ENCODE data around the gene MST1.

The MST1 gene

DNA sequence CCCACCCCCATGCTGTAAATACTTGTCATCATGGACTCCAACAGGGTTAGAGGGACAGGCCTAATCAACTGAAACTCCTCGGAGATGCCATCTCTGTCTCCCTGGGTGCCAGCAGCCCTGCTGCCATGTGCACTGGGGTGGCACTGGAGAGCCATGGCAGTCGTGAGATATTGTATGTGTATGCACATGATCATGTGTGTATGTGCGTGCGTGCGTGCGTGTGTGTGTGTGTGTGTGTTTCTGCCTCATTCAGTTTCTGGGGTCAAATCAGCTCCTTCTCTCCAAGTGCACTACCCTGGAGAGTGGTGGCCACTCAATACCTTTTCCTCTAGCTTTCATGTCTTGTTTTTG, 18.4 kb downstream of the MST1 start:
- 0 out of 2 replicates have a peak, but pooled peaks cover 3% of the 10 kb centered on the region for H3K4me1 ChIP-seq
- DNase-seq = no peak
- TF ChIP-seq, protein P1, sequence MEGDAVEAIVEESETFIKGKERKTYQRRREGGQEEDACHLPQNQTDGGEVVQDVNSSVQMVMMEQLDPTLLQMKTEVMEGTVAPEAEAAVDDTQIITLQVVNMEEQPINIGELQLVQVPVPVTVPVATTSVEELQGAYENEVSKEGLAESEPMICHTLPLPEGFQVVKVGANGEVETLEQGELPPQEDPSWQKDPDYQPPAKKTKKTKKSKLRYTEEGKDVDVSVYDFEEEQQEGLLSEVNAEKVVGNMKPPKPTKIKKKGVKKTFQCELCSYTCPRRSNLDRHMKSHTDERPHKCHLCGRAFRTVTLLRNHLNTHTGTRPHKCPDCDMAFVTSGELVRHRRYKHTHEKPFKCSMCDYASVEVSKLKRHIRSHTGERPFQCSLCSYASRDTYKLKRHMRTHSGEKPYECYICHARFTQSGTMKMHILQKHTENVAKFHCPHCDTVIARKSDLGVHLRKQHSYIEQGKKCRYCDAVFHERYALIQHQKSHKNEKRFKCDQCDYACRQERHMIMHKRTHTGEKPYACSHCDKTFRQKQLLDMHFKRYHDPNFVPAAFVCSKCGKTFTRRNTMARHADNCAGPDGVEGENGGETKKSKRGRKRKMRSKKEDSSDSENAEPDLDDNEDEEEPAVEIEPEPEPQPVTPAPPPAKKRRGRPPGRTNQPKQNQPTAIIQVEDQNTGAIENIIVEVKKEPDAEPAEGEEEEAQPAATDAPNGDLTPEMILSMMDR (IDR thresholded peaks at IDR 0.05; ENCODE audit: low read depth, low read length) = no peak
- no peaks in the 10 kb centered on the region for H3K27me3 ChIP-seq
- H3K9me3 ChIP-seq = no peaks in the 10 kb centered on the region
- no peak overlapping the region for H3K4me3 ChIP-seq (ENCODE audit: low read depth, low read length)
- H3K36me3 ChIP-seq = no peaks in the 10 kb centered on the region

DNA sequence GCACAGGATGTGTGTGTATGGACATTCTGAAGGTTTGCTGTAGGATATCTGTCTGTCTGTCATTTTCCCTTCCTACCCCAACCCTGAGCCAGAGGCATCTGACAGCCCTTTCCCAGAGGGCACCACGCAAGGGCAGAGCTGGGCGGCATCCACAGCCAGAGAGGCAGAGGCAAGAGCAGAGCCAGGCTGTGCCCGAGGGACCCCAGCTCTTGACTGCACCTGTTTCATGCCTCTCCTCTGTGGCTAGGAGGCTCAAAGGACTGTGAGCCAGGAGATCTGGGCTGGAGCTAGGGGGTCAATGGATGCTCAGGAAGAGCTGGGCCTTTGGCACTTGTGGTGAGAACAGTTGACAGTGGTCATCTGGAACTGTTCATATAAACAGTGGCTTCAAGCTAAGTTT, 19.9 kb downstream of the MST1 start:
- Histone ChIP-seq H3K27me3 (no peaks in the 10 kb centered on the region), H3K4me1 (no peaks in the 10 kb centered on the region), H3K9me3 (no peaks in the 10 kb centered on the region), H3K36me3 (no peaks in the 10 kb centered on the region), H3K4me3 (ENCODE audit: low read depth, low read length) (no peak overlapping the region)
- TF ChIP-seq, protein P1 (IDR thresholded peaks at IDR 0.05; ENCODE audit: low read depth, low read length) = no peak
- DNase-seq = no peak

DNA sequence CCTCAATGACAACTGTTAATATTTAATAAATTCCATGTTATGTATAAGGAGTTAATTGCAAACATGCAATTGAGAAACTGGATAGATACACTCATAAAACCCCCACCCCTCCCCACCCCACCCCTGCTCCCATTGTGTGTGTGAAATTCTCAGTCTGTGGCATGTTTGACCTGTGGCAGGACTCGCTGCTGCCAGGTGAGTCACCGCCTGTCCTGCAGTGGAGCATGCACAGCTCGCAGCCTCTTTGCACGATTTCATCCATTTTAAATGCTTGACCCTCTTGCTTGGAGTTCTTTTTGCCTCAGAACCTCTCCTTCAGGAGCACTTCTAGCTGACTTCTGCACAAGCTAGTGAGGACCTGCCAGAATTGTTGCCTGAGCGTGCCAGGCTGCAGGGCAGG, 20.4 kb downstream of the MST1 start:
- no peaks in the 10 kb centered on the region for H3K36me3 ChIP-seq

DNA sequence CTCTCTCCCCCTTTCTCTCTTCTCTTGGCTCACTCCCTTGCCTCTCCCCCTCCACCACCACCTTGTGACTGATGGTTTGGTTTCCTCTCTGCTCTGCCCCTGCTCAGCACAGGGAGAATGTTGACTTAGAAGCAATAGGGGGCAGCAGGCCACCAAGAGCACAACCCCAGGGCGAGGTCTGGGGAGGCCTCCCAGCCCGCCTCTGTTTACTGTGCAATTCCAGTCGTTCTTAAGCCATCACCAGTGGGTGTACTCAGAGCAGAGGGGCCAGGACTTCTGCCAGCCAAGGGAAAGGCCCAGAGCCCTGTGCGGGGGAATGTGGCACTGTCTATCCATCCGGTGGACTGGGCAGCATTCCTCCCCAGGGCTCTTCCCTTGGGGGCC, 20.9 kb downstream of the MST1 start:
- no peak overlapping the region for H3K4me3 ChIP-seq (ENCODE audit: low read depth, low read length)
- no peaks in the 10 kb centered on the region for H3K27me3 ChIP-seq
- DNase-seq = no peak
- no peaks in the 10 kb centered on the region for H3K4me1 ChIP-seq
- TF ChIP-seq, protein P1 (IDR thresholded peaks at IDR 0.05; ENCODE audit: low read depth, low read length) = no peak
- no peaks in the 10 kb centered on the region for H3K36me3 ChIP-seq
- no peaks in the 10 kb centered on the region for H3K9me3 ChIP-seq

More for the DNA sequence above, 20.4 kb downstream of the MST1 start:
- Histone ChIP-seq H3K27me3 (no peaks in the 10 kb centered on the region), H3K4me1 (no peaks in the 10 kb centered on the region), H3K9me3 (no peaks in the 10 kb centered on the region), H3K4me3 (ENCODE audit: low read depth, low read length) (no peak overlapping the region)
- DNase-seq = no peak
- TF ChIP-seq, protein P1 (IDR thresholded peaks at IDR 0.05; ENCODE audit: low read depth, low read length) = no peak

DNA sequence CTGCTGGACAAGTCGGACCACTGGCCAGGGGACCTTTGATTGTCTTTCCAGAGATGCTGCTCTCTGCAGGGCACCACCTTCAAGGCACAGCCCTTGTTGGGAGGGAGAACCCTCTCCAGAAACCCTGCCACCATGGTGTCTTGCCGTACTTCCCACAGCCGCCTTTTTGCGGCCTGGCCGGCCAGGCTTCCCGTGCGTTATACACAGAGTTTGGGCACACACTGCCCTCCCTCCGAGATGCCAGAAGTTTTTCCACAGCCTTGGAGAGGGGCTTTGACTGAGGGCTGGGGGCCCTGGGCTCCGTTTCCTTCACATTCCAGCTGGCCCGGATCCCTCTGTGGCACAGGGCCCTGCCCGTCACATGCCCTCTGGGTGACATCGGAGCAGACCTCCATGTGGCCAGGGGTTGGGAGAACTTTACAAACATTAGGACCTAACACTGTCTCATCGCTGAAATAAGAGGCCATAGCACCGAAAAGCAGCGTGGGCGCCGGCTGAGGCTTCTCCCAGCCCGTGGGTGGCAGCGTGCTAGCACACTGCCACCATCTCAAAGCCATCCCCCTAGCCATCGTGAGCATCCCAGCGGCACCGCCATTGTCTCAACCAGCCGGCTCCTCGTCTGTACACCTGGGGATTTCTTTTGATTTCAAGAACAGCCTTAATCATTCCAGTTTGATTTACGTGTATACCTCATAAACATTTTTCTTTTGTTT, 21.4 kb downstream of the MST1 start:
- Histone ChIP-seq H3K36me3 (no peaks in the 10 kb centered on the region), H3K4me3 (ENCODE audit: low read depth, low read length) (no peak overlapping the region), H3K9me3 (no peaks in the 10 kb centered on the region), H3K4me1 (no peaks in the 10 kb centered on the region), H3K27me3 (no peaks in the 10 kb centered on the region)
- no peak for DNase-seq
- TF ChIP-seq, protein P1 (IDR thresholded peaks at IDR 0.05; ENCODE audit: low read depth, low read length) = no peak

DNA sequence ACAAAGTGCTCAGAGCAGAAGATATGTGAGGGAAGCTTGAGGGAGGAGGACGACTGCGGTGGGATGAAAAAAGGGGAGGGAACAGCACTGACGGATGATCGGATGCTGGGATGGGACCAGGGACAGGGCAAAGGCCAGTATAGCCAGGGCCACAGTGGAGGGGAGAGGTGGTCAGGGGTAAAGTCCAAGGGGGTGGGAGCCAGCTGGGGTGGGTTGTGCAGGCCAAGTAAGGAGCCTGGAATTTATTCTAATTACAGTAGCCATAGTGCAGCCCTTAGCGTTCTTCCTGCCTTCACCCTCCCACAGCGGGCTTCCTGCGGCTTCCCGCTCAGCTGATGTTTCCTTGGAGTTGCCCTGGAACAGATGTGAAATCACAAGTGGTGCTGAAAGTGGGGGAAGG, 22.7 kb downstream of the MST1 start:
- TF ChIP-seq, protein P1 (IDR thresholded peaks at IDR 0.05; ENCODE audit: low read depth, low read length) = no peak
- no peaks in the 10 kb centered on the region for H3K4me1 ChIP-seq
- DNase-seq = no peak

More for the DNA sequence above, 22.7 kb downstream of the MST1 start:
- Histone ChIP-seq H3K36me3 (no peaks in the 10 kb centered on the region), H3K27me3 (no peaks in the 10 kb centered on the region), H3K4me3 (ENCODE audit: low read depth, low read length) (no peak overlapping the region), H3K9me3 (no peaks in the 10 kb centered on the region)

Data from BE2C (cell line).